Measurements from ENCODE around the gene FNBP1.
"Not testable (repeated sequence)": the region's sequence is repeated elsewhere in the genome, so short reads cannot be mapped to it uniquely, and the experiment has no call there.

The FNBP1 gene

GRCh38 chr9:129891569-129891968, 151.4 kb downstream of the FNBP1 start:
- TF ChIP-seq CTCF (IDR thresholded peaks at IDR 0.05; ENCODE audit: insufficient read depth, low read depth, low read length, missing control alignments): no peak
- DNase-seq (ENCODE audit: low read depth): no peak

GRCh38 chr9:129890718-129891299, 152.2 kb downstream of the FNBP1 start:
- H3K4me3 ChIP-seq (ENCODE audit: low read depth, low read length): peak overlapping the region; percentile 15; the same call in 1 of the 2 replicates

More at GRCh38 chr9:129891569-129891968, 151.4 kb downstream of the FNBP1 start:
- H3K4me3 ChIP-seq (ENCODE audit: low read depth, low read length): peak overlapping the region; percentile 19

GRCh38 chr9:129889941-129890717, 152.9 kb downstream of the FNBP1 start:
- TF ChIP-seq CTCF (IDR thresholded peaks at IDR 0.05; ENCODE audit: insufficient read depth, low read depth, low read length, missing control alignments): no peak
- H3K4me3 ChIP-seq (ENCODE audit: low read depth, low read length): peak overlapping the region; percentile 15
- peak; percentile 89 for DNase-seq (ENCODE audit: low read depth)

More at GRCh38 chr9:129890718-129891299, 152.2 kb downstream of the FNBP1 start:
- not testable (repeated sequence) for DNase-seq (ENCODE audit: low read depth)

GRCh38 chr9:129889122-129889940, 153.7 kb downstream of the FNBP1 start:
- peak overlapping the region; percentile 2 for H3K4me3 ChIP-seq (ENCODE audit: low read depth, low read length)
- TF ChIP-seq CTCF (IDR thresholded peaks at IDR 0.05; ENCODE audit: insufficient read depth, low read depth, low read length, missing control alignments): no peak
- DNase-seq (ENCODE audit: low read depth): peak; percentile 58

- TF ChIP-seq CTCF (IDR thresholded peaks at IDR 0.05; ENCODE audit: insufficient read depth, low read depth, low read length, missing control alignments): no peak
- DNase-seq (ENCODE audit: low read depth): peak; percentile 99
- peak overlapping the region; percentile 75 for H3K4me3 ChIP-seq (ENCODE audit: low read depth, low read length)
Observed at GRCh38 chr9:129888293-129889121, 154.5 kb downstream of the FNBP1 start.

- DNase-seq (ENCODE audit: low read depth): peak; percentile 73
- TF ChIP-seq CTCF (IDR thresholded peaks at IDR 0.05; ENCODE audit: insufficient read depth, low read depth, low read length, missing control alignments): peak; percentile 9
Observed at GRCh38 chr9:129887334-129888292, 155.4 kb downstream of the FNBP1 start.

More at GRCh38 chr9:129887334-129888292, 155.4 kb downstream of the FNBP1 start:
- H3K4me3 ChIP-seq (ENCODE audit: low read depth, low read length): peak overlapping the region; percentile 75
